D341Med (cell line): ENCODE data around the gene CCDC88B.
"Not testable (repeated sequence)": the region's sequence is repeated elsewhere in the genome, so short reads cannot be mapped to it uniquely, and the experiment has no call there.

ENCODE experiments used
- DNase-seq: peaks from one replicate; pipeline ENCODE4 v3.0.0; 2012; ENCODE audit warnings: low spot score

Gene CCDC88B

GRCh38 chr11:64321026-64321425 is 19.0 kb upstream of the CCDC88B start:
- no peak for DNase-seq

DNA sequence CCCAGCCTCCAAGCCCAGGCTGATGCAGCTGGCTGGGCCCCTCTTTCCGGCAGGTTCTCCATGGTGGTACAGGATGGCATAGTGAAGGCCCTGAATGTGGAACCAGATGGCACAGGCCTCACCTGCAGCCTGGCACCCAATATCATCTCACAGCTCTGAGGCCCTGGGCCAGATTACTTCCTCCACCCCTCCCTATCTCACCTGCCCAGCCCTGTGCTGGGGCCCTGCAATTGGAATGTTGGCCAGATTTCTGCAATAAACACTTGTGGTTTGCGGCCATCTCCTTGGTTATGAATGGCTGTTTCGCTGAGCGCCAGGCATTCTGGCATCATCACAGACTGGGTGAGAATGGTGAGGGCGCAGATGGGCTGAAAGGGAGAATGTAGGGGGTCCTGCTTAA is 18.5 kb upstream of the CCDC88B start:
- DNase-seq: no peak

- DNase-seq: no peak
These were observed 17.1 kb upstream of the CCDC88B start for GRCh38 chr11:64322925-64323260.

GRCh38 chr11:64323373-64323772 is 16.6 kb upstream of the CCDC88B start:
- DNase-seq: no peak

- DNase-seq: not testable (repeated sequence)
These were observed 16.0 kb upstream of the CCDC88B start for GRCh38 chr11:64323984-64324383.

GRCh38 chr11:64324692-64325469 is 15.1 kb upstream of the CCDC88B start:
- no peak for DNase-seq

- DNase-seq: no peak
These were observed 12.6 kb upstream of the CCDC88B start for GRCh38 chr11:64327375-64327774.

- DNase-seq: no peak
These were observed 12.0 kb upstream of the CCDC88B start for GRCh38 chr11:64327993-64328392.

DNA sequence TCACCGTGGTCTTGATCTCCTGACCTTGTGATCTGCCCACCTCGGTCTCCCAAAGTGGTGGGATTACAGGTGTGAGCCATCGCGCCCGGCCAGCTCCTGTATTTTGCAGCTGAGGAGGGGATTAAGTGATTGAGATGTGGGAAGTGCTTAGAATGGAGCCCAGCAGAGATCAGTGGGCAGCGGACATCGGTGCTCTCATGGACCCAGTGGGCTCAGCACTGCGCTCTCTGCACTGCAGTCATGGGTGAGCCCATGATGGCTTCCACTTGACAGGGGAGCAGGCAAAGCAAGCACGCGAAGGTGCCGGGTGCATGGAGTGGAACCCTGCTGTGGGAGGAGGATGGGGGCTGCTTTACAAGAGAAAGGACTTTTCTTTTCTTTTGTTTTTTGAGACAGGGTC is 9.1 kb upstream of the CCDC88B start:
- DNase-seq: no peak

DNA sequence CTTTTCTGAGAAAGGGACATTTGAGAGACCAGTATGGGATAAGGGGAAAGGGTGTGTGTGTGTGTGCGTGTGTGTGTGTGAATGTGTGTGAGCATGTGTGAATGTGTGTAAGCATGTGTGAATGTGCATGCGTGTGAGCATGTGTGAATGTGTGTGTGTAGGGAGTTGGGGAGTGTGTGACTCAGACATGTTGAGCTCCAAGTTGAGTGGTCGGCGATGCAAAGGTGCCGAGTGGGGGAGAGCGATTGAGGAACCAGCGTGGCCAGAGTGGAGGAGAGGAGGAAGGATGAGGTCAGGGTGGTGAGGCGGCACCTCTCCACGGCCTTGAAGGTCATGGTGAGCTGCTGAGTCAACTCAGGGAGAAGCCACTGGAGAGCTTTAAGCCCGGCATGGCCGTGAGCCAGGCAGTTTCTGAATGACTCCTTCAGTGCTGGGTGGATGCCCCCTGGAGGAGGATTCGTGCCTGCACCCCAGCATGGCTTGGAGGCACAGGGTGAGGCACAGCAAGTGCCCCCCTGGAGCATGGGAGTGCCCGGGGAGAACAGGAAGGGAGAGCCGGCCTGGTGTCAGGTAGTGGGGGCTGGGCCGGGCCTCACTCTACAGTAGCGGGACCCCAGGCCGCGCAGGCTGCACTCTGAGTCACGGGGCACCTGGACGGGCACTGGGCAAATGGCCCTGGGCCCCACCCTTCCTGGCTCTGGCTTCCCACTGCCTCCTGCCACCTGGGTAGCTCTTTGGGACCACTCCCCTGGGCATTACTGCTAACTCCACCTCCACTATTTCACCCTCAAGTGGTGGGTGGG is 8.2 kb upstream of the CCDC88B start:
- peak; percentile 81 for DNase-seq

GRCh38 chr11:64333556-64333955 is 6.4 kb upstream of the CCDC88B start:
- no peak for DNase-seq

GRCh38 chr11:64334764-64335735 is 5.0 kb upstream of the CCDC88B start:
- peak; percentile 88 for DNase-seq

DNA sequence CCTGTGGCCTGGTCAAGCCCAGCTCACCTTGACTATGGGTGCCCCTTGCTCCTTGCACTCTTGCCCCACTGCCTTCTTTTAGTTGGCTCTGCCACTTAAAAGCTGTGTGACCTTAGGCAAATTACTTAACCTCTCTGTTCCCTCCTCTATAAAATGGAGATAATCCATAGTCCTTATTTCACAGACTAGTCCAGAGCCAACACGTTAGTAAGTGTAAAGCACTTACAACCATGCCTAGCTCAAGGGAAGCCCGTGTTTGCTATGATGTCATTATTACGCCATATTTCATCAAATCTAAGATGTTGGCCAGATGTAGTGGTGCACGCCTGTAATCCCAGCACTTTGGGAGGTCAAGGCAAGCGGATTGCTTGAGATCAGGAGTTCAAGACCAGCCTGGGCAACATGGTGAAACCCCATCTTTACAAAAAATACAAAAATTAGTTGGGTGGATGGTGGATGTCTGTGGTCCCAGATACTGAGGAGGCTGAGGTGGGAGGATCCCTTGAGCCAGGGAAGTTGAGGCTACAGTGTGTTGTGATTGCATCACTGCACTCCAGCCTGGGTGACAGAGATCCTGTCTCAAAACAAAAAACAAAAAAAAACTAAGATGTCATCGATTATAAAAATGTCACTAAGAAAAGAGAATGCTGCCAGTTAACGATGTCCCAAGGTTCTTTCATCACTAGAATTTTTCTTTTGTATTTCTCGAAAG is 2.3 kb upstream of the CCDC88B start:
- no peak for DNase-seq

- no peak for DNase-seq
These were observed 1.3 kb upstream of the CCDC88B start for GRCh38 chr11:64338716-64339115.

GRCh38 chr11:64339286-64339685 is 718 bp upstream of the CCDC88B start:
- no peak for DNase-seq

DNA sequence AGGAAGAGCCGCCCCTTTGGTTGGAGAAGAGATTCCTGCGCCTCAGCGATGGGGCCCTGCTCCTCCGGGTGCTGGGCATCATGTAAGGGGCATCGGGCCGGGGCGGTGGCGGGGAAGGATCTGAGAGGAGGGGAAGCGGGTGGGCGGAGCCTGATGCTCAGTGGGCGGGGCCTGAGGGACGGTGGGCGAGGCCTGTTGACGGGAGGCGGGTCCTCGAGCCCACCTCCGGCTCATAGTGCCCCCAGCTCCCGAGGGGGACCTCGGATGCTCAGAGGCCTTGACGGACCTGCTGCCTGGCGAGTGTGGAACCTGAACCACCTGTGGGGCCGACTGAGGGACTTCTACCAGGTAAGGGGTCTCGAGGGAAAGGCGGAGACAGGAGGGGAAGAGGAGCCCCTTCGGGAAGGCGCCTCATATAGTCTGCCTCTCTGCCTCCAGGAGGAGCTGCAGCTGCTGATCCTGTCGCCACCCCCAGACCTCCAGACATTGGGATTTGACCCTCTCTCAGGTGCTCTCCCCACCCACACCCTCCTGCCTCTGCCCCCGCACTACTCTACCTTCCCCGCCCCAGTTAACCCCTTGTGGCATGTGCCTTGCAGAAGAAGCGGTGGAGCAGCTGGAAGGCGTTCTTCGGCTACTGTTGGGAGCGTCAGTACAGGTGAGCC is 799 bp downstream of the CCDC88B start:
- no peak for DNase-seq

GRCh38 chr11:64341429-64341828 is 1.4 kb downstream of the CCDC88B start:
- no peak for DNase-seq

GRCh38 chr11:64341851-64342791 is 2.1 kb downstream of the CCDC88B start:
- DNase-seq: peak; percentile 94

- no peak for DNase-seq
These were observed 3.1 kb downstream of the CCDC88B start for GRCh38 chr11:64342869-64343745.
